GM18873 (cell line): ENCODE data around the gene SLC25A22.

Experiments used
- ATAC-seq: cut with Tn5 transposase; IDR thresholded peaks from one replicate; pipeline ENCODE4 v1.9.1; 2021; ENCODE audit warnings: mild to moderate bottlenecking, moderate library complexity, moderate number of reproducible peaks; ENCODE audit not compliant: unreplicated experiment, low FRiP score

SLC25A22 gene

GRCh38 chr11:761526-762108, 36.5 kb downstream of the SLC25A22 start:
- ATAC-seq, result no peak

- ATAC-seq, result no peak
These were observed 37.8 kb downstream of the SLC25A22 start for GRCh38 chr11:760236-760635.

- no peak for ATAC-seq
These were observed 48.4 kb downstream of the SLC25A22 start for GRCh38 chr11:749731-750130.

- ATAC-seq, result no peak
These were observed 50.1 kb downstream of the SLC25A22 start for GRCh38 chr11:748007-748359.

GRCh38 chr11:747158-748006, 50.7 kb downstream of the SLC25A22 start, which contains the start of gene TALDO1:
Gene TALDO1, plus strand, starts transcription at chr11:747464. Its CDS starts 18 bp downstream, at chr11:747482.
- ATAC-seq, result peak; percentile 77

- ATAC-seq, result peak; percentile 6
These were observed 51.6 kb downstream of the SLC25A22 start for GRCh38 chr11:746289-747157.

GRCh38 chr11:745428-745827, 52.7 kb downstream of the SLC25A22 start:
- ATAC-seq, result no peak

- no peak for ATAC-seq
These were observed 55.4 kb downstream of the SLC25A22 start for GRCh38 chr11:742571-743201.

GRCh38 chr11:742156-742546, 55.9 kb downstream of the SLC25A22 start:
- ATAC-seq, result no peak
